GM19397 (cell line): ENCODE data around the gene HABP2.

ENCODE experiments used
- ATAC-seq: cut with Tn5 transposase; IDR thresholded peaks from one replicate; pipeline ENCODE4 v1.9.1; 2021; ENCODE audit warnings: mild to moderate bottlenecking, moderate library complexity; ENCODE audit not compliant: unreplicated experiment

HABP2 gene

DNA sequence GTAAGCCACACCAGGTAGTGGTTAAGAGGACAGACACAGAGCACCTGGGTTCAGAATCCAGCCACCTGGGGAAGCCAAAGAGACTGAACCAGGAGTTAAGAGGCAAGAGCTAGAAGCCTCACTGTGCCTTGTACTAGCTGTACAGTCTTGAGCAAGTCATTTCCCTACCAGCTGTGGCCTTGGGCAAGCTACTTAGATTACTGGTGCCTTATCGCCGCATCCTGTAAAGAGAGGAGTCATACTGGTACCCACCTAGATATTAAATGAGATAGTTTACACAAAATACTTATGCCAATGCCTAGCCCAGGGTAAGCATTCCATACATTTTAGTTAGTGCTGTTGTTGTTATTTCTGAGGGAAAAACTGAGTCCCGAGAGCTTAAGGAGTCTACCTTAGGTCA is 47.7 kb downstream of the HABP2 start:
- ATAC-seq, result no peak

DNA sequence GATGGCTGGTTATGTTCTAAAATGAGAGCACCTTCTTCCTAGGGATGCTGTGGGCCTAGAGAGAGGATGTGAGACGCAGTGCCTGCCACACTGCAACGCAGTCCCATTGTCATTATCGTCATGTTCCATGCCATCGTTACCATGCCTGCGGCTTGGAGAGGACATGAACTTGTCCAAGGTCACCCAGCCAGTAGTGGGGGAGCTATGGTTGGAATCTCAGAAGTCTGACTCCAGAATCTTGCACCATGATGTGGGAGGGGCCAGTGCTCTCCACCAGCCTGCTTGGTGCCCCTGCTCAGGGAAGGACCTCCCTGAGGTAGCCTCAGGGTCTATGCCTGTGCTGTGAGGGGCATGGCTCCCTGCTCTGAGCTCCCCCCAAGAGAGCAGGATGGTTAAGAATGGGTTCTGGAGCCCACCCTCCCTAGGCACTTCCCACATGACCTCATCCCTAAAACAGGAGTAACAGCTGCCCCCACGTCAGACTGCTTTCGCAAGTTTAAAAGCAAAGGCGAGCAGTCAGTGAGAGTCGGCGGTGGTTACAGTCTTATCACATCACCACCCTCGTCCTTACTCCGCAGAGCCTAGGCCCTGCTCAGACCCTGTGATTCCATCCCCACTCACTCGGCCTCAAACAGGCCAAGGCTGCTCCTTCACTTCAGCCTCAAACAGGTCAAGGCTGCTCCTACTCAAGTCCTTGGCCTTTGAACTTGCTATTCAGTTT is 50.4 kb downstream of the HABP2 start:
- no peak for ATAC-seq

GRCh38 chr10:113604572-113604971 is 51.7 kb downstream of the HABP2 start:
- ATAC-seq, result no peak

DNA sequence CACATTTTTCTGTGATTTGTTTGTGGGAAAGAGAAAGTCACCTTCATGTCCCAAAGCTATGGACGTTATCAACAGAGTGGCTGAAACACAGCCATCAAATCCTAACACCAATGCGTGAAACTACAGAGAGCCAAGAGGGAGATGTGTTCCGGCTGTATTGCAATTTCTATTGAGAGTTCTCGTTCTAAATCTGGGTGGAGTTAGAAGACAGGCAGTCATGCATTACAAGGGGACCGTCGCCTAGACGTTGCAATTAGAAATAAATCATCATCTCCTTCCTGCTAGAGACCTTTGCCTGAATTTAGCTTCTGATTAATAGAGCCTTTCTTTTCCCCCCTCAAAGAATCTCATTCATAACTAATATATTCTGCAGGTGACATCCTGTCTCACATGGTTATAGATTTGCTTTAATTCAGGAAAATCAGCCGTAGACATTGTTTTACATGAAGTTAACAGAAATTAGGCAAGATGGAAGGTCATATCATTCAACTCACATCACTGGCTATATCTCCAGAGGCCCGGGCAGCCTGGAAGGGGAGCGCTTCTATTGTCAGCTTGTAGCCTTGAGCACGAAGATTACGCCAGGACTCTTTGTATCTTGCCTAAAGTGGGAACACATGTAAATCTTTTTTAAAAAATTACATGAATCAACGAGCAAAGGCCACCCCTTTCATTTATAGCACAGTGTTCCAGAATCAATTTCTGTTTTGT is 52.6 kb downstream of the HABP2 start:
- ATAC-seq, result no peak

GRCh38 chr10:113609704-113610108 is 56.9 kb downstream of the HABP2 start:
- ATAC-seq, result no peak

DNA sequence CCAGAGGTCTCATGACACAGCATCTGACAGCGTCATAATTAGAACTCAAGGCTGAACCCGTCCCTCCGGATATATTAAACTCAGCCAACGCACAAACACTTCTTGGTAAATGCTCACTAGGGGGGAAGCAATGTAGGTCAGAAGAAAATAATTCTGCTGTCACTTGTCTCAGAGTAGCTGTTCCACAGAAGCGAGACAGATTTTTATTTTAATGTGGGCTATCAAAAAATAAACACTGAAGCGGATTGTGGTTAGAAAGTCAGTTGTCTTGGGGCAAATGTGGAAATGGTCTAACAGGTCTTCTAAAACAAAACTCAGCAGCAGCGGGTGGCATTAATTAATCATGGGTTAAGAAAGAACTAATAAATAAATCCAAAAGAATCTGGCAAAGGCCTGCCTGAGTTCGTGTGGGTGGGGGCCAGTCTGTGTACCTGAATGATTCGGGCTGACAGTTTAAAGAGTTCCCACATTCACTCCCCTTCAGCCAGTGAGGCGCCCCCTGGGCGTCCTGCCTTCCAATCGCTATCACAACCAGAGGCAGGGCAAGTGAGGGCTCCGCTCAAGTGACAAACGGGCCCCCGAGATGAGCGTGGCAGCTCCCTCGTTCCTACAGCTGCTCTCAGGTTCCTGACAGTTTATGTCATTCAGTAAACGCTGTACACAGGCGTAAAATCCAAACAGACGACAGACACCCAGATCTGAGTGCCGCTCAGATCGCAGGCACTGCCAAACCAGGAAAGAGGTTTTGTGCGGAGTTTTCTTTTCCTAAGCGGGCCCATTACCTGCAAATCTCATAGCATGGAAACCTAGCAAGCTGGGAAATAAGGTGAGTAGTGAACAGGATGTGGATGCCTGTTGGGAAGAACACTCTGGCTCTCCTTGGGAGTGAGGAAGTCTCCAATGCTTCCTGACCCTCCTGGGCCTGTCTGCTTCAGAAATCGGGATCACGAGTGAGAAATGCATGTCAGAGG is 58.1 kb downstream of the HABP2 start:
- no peak for ATAC-seq

DNA sequence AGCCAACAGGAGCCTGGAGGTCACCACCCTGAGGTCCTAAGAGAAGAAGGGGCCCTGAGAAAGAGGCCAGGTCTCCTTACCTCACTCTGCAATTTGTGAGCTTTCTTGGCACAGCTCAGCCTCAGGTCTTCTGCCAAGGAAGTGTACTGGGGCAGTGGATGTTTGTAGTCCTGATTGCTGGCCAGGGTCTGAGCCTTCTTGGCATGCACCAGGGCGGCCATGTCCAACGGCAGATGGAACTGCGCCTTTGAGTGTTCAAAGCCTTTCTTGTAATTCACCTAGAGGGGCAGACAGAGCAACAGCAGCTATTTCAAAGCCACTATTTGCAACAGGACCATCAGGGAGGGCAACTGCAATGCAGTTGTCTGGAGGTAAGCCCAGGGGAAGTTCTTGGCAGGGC is 59.3 kb downstream of the HABP2 start:
- no peak for ATAC-seq

DNA sequence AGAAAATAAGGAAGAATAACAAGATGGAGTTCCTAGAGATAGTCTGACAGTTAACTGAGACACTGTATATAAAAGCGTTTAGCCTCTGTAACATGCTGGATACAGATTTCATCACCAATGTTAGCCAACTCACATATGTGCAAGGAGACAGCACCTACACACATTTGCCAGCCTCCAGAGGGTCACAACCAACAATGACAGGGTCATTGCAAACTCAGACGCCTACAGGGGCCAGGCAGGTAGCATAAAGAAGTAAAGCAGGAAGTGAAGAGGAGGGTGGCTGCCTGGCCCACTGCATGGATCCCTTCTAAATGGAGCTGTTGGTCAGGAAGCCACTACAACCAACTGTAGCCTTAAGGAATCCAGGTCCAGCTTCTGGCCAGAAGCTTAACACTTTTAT is 60.6 kb downstream of the HABP2 start:
- ATAC-seq, result no peak

DNA sequence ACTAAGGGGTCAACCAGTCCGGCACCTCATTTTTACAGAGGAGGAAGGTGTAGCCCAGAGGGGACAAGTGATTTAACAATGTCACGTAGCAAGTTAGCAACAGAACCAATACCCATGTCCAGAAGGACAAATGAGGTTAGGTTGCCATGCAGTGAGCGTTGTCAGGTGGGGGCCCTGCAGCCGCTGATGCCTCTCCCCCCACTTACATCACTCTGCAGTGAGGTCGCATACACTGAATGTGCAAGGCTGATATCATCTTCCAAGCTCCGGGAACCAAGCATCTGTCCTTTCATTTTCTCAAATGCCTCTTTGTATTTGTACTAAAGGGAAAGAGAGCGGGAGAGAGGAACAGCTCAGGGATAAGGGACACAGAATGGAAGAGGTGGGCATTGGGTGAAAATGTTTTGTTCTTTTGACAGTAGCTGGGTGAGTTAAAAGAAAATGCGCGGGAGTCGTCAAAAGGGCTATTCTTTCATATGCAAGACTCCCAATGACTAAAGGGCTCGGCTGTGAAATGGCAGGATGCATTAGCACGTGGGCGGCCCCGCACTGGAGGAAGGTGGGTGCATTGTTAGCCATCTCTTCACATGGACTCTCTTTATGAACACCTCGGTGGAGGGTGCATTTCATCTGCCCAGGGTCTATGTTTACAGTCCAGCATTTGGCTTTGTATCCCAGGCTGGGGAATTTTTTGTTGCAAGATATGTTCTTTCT is 61.3 kb downstream of the HABP2 start:
- ATAC-seq, result no peak

GRCh38 chr10:113616244-113617074 is 63.6 kb downstream of the HABP2 start:
- ATAC-seq, result no peak

DNA sequence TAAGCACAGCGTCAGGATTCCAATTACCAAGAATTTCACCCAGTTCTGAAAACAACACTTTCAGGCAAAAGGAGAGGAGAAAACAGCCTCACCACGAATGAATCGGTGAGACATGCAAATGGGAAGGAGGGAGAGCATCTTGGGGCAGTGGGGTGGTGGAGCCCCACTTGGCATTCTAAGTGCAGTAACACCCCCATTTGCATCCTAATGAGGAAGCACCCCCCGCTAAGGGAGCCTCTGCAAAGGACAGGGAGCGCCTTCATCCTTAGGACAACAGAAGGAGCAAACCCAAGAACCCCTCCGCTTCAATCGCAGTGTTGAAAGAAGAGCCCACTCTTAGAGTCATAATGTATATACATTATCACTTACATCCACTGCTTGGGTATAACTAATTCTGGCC is 64.2 kb downstream of the HABP2 start:
- ATAC-seq, result no peak

- ATAC-seq, result no peak
Measured at GRCh38 chr10:113618338-113618737, 65.5 kb downstream of the HABP2 start.

GRCh38 chr10:113619401-113619800 is 66.5 kb downstream of the HABP2 start:
- ATAC-seq, result no peak

DNA sequence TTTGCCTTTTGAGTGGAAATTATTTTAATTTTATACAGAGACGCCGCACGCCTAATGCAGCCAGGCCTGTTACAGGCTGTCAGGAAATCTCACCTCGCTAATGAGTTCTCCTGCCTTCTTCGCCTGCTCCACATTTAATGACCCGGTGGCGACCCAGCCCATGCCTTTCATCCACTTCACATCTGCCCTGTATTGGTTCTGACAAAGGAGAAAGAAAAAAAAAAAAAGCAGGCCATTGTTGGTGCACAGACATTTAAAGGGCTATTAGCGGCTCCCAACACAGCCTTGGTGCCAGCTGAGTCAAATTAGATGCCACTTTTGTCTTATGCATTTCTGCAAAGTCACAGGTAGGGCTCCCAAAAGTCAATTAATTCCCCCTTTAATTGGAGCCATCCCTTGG is 67.7 kb downstream of the HABP2 start:
- no peak for ATAC-seq

- ATAC-seq, result no peak
Measured at GRCh38 chr10:113620936-113621335, 68.1 kb downstream of the HABP2 start.

DNA sequence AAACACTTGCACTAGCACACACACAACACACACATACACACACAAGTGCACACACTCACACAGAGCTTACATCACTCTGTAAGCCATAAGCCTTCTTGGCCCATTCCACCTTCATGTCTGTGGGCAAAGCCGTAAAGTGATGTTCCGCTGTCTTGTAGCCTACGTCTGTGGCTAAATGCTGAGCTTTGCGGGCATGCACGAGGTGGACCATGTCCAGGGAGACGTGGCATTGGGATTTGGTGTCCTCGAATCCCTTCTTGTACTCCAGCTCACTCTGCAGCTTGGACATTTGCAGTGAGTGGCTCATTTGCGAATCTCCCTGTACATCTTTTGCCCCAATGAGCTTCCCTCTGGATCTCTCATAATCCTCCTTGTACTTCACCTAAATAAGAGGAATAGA is 68.9 kb downstream of the HABP2 start:
- no peak for ATAC-seq

DNA sequence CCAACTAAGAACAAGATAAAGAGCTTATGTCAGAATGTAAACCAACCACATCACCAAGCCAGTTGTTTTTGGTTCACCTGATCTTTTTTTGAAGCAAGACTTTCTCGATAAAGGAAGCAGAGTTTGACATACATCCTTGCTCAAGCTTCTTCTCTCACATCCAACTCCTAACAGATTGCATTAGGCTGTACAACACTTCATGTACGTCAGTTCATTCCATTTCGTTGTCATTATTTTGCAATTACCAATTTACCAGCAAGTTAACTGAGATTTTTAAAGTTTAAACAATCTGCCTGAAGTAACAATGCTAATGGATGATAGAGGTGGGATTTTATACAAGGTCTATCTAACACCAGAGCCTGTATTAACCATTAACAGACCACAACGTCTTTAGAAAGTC is 70.0 kb downstream of the HABP2 start:
- ATAC-seq, result no peak

DNA sequence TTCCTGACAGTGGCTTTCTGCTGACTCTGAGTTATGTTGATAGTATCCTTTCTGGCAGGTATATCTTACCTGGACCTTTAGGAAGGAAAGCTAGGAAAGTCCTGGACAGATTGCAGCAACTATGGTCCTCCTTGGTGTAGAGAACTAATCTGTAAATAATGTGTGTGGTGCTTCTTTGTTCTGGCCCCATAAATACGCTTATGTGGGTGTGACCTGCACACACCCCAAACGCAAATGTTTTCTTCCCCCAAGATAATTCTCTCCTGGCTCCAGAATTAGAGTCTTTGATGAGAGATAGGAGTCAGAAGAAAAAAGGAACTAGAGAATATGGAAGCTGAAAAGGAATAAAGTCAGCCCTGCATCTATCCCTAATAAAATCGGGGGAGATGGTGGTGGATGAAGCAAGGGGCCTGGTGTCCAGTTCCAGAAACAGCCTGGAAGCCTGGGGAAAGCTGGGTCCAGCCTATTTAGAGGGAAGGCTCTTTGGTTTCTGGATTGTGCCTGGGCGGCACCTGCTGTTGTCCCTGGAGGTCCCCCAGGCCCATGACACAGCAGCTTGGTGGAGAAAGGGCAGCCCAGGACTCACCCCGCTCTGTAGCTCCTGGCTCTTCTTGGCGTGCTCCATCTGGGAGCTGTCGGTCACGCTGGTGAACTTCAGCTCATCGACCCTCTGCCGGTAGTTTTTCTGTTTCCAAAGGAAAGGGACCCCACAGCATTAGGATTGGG is 72.8 kb downstream of the HABP2 start:
- no peak for ATAC-seq

DNA sequence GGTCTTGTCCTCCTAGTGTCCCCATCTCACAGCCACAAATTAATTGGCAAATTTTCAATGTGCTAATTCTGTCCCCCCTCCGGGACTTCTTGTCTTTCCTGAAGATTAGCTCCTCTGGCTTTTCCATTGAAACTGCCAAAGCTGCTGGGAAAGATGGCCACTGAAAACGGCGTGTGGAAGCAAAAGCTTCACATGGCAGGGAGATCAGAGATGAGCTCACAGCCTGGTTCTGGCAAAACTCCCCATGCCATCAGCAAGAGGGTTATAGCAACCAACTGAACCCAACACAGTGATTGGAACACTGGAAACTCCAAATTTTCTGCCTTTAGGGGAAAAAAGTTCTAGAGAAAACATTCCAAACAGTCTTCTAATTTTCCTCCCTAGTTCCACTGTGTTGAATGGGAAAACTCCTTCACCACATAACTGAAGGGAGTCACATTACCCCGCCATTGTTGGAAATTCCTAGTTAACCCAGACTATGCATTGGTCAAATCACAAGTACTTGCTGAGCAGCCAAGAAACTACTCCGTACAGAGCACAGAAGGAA is 74.0 kb downstream of the HABP2 start:
- ATAC-seq, result no peak
